PC-9 (cell line): Measurements from ENCODE around the gene RALGPS1.

Experiments used
- CTCF ChIP-seq: fragments of 200-600 bp; sonication (generic); conservative IDR thresholded peaks from 2 replicates; pipeline ENCODE4 v1.6.1; 2017; ENCODE audit warnings: mixed run types, antibody characterized with exemption, mild to moderate bottlenecking, moderate library complexity
- EZH2 ChIP-seq: fragments of 200-600 bp; sonication (generic); IDR thresholded peaks from 2 replicates; pipeline ENCODE4 v1.8.0; 2017; ENCODE audit warnings: antibody characterized with exemption, low read depth

- TF ChIP-seq CTCF (no peak), EZH2 (no peak)
These were observed 172.8 kb downstream of the RALGPS1 start for GRCh38 chr9:127087411-127087810.
